ENCODE results near the gene OSBPL1A.

DNA sequence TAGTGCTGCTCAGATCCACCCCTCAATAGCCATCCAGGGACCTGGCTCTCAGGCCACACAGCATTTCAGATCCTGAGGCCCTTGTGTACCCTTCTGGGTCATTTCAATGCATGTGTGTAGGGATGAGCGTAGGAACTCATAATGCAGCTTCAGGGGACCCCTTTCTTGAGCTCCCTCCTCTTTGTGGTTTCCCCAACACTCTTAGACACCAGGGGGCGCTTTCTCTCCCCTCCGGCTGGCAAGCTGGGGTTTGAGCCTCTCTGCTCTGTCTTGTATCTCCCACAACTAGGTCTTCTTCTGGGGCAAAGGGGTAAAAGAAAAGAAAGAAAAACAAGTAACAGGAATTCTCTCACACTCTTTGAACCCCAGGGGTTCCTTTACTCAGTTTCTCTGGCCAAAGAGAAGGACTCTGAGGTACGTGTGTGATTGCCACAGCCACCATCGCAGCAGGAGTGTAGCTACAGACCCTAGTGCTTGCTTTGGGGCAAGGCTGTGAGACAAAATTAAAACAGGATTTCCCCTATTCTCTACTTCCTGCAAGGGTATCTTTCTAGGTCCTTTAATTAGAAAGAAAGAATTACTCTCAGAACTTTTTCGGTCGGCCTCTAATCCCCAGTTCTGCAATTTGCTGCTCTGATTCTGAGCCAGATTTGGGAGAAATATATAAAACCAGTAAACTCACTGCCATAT lies 220.8 kb downstream of the OSBPL1A start:
- TF ChIP-seq, protein P1, sequence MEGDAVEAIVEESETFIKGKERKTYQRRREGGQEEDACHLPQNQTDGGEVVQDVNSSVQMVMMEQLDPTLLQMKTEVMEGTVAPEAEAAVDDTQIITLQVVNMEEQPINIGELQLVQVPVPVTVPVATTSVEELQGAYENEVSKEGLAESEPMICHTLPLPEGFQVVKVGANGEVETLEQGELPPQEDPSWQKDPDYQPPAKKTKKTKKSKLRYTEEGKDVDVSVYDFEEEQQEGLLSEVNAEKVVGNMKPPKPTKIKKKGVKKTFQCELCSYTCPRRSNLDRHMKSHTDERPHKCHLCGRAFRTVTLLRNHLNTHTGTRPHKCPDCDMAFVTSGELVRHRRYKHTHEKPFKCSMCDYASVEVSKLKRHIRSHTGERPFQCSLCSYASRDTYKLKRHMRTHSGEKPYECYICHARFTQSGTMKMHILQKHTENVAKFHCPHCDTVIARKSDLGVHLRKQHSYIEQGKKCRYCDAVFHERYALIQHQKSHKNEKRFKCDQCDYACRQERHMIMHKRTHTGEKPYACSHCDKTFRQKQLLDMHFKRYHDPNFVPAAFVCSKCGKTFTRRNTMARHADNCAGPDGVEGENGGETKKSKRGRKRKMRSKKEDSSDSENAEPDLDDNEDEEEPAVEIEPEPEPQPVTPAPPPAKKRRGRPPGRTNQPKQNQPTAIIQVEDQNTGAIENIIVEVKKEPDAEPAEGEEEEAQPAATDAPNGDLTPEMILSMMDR (IDR thresholded peaks at IDR 0.05) = peak; percentile 52 to 69 (median 64)
- TF ChIP-seq POLR2A (IDR thresholded peaks at IDR 0.05) = no peak
